A549 (cell line): ENCODE measurements around the gene TGOLN2. TPM values are rescaled to one million over a fixed set of nuclear protein-coding genes. Genes with fewer than 3 reads are reported as not detected.

Experiments used
- ATAC-seq, 2 experiments: fragments of 200-7000 bp in 1 of 2; fragments of >200 bp in 1 of 2; cut with Nextera tagmentation in 1 of 2; cut with Tn5 transposase in 1 of 2; 3 replicates each; pipeline versions ENCODE4 v1.8.0 to v1.9.1; 2018 to 2020; ENCODE audit warnings: mild to moderate bottlenecking in 1 of 2, moderate library complexity in 1 of 2
- CTCF ChIA-PET: fragments of 300-600 bp; sonication (Branson Sonifier 250); formaldehyde crosslinking; extraction: SDS; loops from one replicate; lab custom pipeline; 2021; ENCODE audit warnings: antibody characterized with exemption, inconsistent platforms; lab: Yijun Ruan, JAX
- POLR2A ChIA-PET: fragments of 350-600 bp; formaldehyde crosslinking; extraction: SDS; loops from one replicate; lab custom pipeline; 2021; ENCODE audit warnings: antibody characterized with exemption, inconsistent platforms; lab: Yijun Ruan, JAX
- DNase-seq, 2 experiments: peaks; one replicate each; pipeline versions ENCODE4 v3.0.0 to v3.0.0-alpha.2; 2011 to 2016; ENCODE audit warnings: low read depth in 1 of 2, low spot score in 1 of 2
- FAIRE-seq: peaks from 2 replicates; lab custom pipeline; 2011; peaks lifted over from hg19 to GRCh38; lab: Jason Lieb, UNC
- H3K27ac ChIP-seq, 2 experiments: fragments of >200 bp; sonication (Bioruptor Twin); formaldehyde crosslinking; 3 replicates each; pipeline ENCODE4 v1.5.1; 2016 to 2017
- H3K4me1 ChIP-seq: fragments of >200 bp; sonication (Bioruptor Twin); formaldehyde crosslinking; 3 replicates; pipeline ENCODE4 v1.6.1; 2016
- H3K4me2 ChIP-seq: fragments of >200 bp; sonication (Bioruptor Twin); formaldehyde crosslinking; 3 replicates; pipeline ENCODE4 v1.6.1; 2016
- H3K4me3 ChIP-seq: fragments of >200 bp; sonication (Bioruptor Twin); formaldehyde crosslinking; 3 replicates; pipeline ENCODE4 v1.5.1; 2016
- H3K9me3 ChIP-seq: fragments of >200 bp; sonication (Bioruptor Twin); formaldehyde crosslinking; 3 replicates; pipeline ENCODE4 v1.6.1; 2016
- BCL3 ChIP-seq: fragments of >200 bp; sonication (Bioruptor Twin); formaldehyde crosslinking; IDR thresholded peaks from 3 replicates; pipeline ENCODE4 v1.6.1; 2016
- CBX8 ChIP-seq: fragments of 200-600 bp; sonication (generic); IDR thresholded peaks from 2 replicates; pipeline ENCODE4 v1.6.1; 2016
- CHD2 ChIP-seq: fragments of 150-350 bp; IDR thresholded peaks from 2 replicates; pipeline ENCODE4 v1.6.1; 2014; ENCODE audit warnings: low read length; ENCODE audit not compliant: partially characterized antibody
- CHD4 ChIP-seq: fragments of 200-600 bp; sonication (generic); IDR thresholded peaks from 2 replicates; pipeline ENCODE4 v1.6.1; 2016; ENCODE audit warnings: antibody characterized with exemption, mild to moderate bottlenecking, borderline replicate concordance
- E2F6 ChIP-seq: IDR thresholded peaks from 2 replicates; pipeline ENCODE4 v1.6.1; 2012; ENCODE audit warnings: low read depth, borderline replicate concordance
- EP300 ChIP-seq, 2 experiments: fragments of >200 bp; sonication (Bioruptor Twin); formaldehyde crosslinking; IDR thresholded peaks; 2 replicates in 1 of 2; 3 replicates in 1 of 2; pipeline ENCODE4 v1.6.1; 2016 to 2017
- ESRRA ChIP-seq: fragments of 150-350 bp; IDR thresholded peaks from 2 replicates; pipeline ENCODE4 v1.6.1; 2014; ENCODE audit warnings: mild to moderate bottlenecking, low read length, borderline replicate concordance
- FOSB ChIP-seq: fragments of 250-450 bp; sonication (Bioruptor Pico); IDR thresholded peaks from 2 replicates; pipeline ENCODE4 v1.5.0; 2020; ENCODE audit warnings: mild to moderate bottlenecking, moderate library complexity
- FOSL2 ChIP-seq, 2 experiments: fragments of 450-650 bp in 1 of 2; fragments of >200 bp in 1 of 2; sonication (Bioruptor Twin) in 1 of 2; formaldehyde crosslinking; IDR thresholded peaks; 2 replicates each; pipeline versions ENCODE4 v1.5.0 to v1.6.1; 2016 to 2020; ENCODE audit warnings: mild to moderate bottlenecking in 1 of 2, moderate library complexity in 1 of 2
- HDAC2 ChIP-seq: fragments of 200-600 bp; sonication (generic); IDR thresholded peaks from 2 replicates; pipeline ENCODE4 v1.6.1; 2016
- HMGXB4 ChIP-seq: fragments of 250-450 bp; sonication (Bioruptor Pico); IDR thresholded peaks from 2 replicates; pipeline ENCODE4 v1.5.0; 2021; ENCODE audit warnings: mild to moderate bottlenecking, moderate library complexity, borderline replicate concordance
- HOXB5 ChIP-seq: fragments of 250-450 bp; sonication (Bioruptor Pico); IDR thresholded peaks from 2 replicates; pipeline ENCODE4 v1.5.0; 2020; ENCODE audit warnings: mild to moderate bottlenecking, moderate library complexity
- JUNB ChIP-seq: fragments of >200 bp; sonication (Bioruptor Twin); formaldehyde crosslinking; IDR thresholded peaks from 2 replicates; pipeline ENCODE4 v1.6.1; 2016
- MYC ChIP-seq: IDR thresholded peaks from 2 replicates; pipeline ENCODE4 v1.6.1; 2012; ENCODE audit warnings: mild to moderate bottlenecking, inconsistent platforms, low read length, improper control_type of control experiment, borderline replicate concordance
- RCOR1 ChIP-seq: fragments of 150-350 bp; IDR thresholded peaks from 2 replicates; pipeline ENCODE4 v1.6.1; 2014; ENCODE audit warnings: antibody characterized with exemption, low read length, low read depth
- SREBF2 ChIP-seq: fragments of 450-650 bp; IDR thresholded peaks from 2 replicates; pipeline ENCODE4 v1.6.1; 2014; ENCODE audit warnings: mild to moderate bottlenecking, moderate library complexity
- TP53 ChIP-seq: fragments of 250-450 bp; sonication (Bioruptor Pico); IDR thresholded peaks from 2 replicates; pipeline ENCODE4 v1.5.0; 2021; ENCODE audit warnings: mild to moderate bottlenecking, moderate library complexity
- USF2 ChIP-seq: fragments of 450-650 bp; IDR thresholded peaks from 2 replicates; pipeline ENCODE4 v1.6.1; 2014; ENCODE audit warnings: antibody characterized with exemption
- ZC3H11A ChIP-seq: fragments of 450-650 bp; IDR thresholded peaks from 2 replicates; pipeline ENCODE4 v1.6.1; 2014; ENCODE audit warnings: antibody characterized with exemption, mild to moderate bottlenecking
- WGBS: methylation state at CpG from one replicate; pipeline ENCODE4 v1.1.6; 2017; ENCODE audit errors: missing lambda C conversion rate; 5-methylcytosine and 5-hydroxymethylcytosine counted together
- polyA plus RNA-seq, 4 experiments: library from polyadenylated mRNA; depleted of rRNA in 3 of 4; stranded (reverse); fragments of >200 nt; fragmentation: RNase III in 1 of 4; extraction: RNeasy Plus Mini Kit Qiagen cat#74134 plus additional on column Dnase treatment in 1 of 4; gene quantifications; 2 replicates in 3 of 4; 3 replicates in 1 of 4; pipeline ENCODE4 v1.2.3, GENCODE V29; 2011 to 2017
- TF ChIP-seq, protein P1 (sequence below): fragments of 200-600 bp; sonication (generic); IDR thresholded peaks from 2 replicates; pipeline ENCODE4 v1.6.1; 2016; ENCODE audit warnings: antibody characterized with exemption, mild to moderate bottlenecking, moderate library complexity

The TGOLN2 gene
- polyA plus RNA-seq, 2 of the 4 experiments (the other 2 are of a cell fraction) = 97.1 to 177 TPM

DNA sequence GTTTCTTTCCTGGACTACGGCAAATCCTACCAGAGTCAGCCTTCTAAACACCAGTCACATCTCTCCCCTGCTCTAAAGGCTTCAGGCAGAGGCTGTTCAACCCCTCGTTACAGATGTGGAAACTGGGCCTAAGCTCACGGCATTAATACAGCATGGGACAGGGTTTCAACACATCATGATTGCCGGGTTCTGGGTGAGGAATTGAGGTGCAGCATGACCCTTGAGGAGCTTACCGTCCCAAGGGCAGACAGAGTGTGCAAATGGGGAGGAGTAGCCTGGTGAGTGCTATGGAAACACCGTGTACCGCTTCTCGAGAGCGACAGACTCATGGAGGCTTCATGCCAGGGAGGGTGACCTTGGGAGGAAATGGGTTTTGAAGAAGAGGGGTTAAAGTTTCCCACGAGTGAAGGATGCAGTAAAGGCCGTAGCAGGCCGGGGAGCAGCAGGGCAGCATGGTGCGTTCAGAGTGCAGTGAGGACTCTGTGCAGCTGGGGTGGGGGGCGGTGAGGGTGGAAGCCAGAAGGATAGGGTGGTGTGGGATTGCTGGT, 51.1 kb downstream of the TGOLN2 start (continued):
- TF ChIP-seq HMGXB4 (CRISPR knock-in tag) = no peak
- no peak for TF ChIP-seq CBX8
- TF ChIP-seq CHD4 = no peak
- TF ChIP-seq ESRRA = no peak
- TF ChIP-seq BCL3 = no peak
- no peak for TF ChIP-seq TP53 (CRISPR knock-in tag)
- TF ChIP-seq, all 56 proteins: peak for 0

- ATAC-seq = no peak
- H3K4me3 ChIP-seq = no peak overlapping the region
- CTCF ChIA-PET = interaction anchor here (2.2 to 9.4 kb wide), 5 partner anchors 9 to 209 kb away, joined by 8 to 111 read pairs (median 11); partner anchors contain the start of gene TCF7L1
- no peaks in the 10 kb centered on the region for H3K9me3 ChIP-seq
- no peak for DNase-seq
- peaks cover 13% of the 10 kb centered on the region for H3K4me1 ChIP-seq
- H3K4me2 ChIP-seq = no peak overlapping the region
- FAIRE-seq = no peak
- TF ChIP-seq CHD2 = no peak
- no peak for TF ChIP-seq USF2
- TF ChIP-seq ZC3H11A = no peak
- no peak for TF ChIP-seq E2F6
- TF ChIP-seq ESRRA = no peak
- TF ChIP-seq BCL3 = no peak
- TF ChIP-seq HMGXB4 (CRISPR knock-in tag) = no peak
- no peak for TF ChIP-seq FOSB (CRISPR knock-in tag)
- TF ChIP-seq RCOR1 = no peak
- no peak for TF ChIP-seq HDAC2
- no peak for TF ChIP-seq FOSL2 (IDR thresholded peaks at IDR 0.05)
- TF ChIP-seq FOSL2 (CRISPR knock-in tag; IDR thresholded peaks at IDR 0.05) = no peak
- TF ChIP-seq JUNB = no peak
- no peak for TF ChIP-seq CHD4
- TF ChIP-seq, protein P1, sequence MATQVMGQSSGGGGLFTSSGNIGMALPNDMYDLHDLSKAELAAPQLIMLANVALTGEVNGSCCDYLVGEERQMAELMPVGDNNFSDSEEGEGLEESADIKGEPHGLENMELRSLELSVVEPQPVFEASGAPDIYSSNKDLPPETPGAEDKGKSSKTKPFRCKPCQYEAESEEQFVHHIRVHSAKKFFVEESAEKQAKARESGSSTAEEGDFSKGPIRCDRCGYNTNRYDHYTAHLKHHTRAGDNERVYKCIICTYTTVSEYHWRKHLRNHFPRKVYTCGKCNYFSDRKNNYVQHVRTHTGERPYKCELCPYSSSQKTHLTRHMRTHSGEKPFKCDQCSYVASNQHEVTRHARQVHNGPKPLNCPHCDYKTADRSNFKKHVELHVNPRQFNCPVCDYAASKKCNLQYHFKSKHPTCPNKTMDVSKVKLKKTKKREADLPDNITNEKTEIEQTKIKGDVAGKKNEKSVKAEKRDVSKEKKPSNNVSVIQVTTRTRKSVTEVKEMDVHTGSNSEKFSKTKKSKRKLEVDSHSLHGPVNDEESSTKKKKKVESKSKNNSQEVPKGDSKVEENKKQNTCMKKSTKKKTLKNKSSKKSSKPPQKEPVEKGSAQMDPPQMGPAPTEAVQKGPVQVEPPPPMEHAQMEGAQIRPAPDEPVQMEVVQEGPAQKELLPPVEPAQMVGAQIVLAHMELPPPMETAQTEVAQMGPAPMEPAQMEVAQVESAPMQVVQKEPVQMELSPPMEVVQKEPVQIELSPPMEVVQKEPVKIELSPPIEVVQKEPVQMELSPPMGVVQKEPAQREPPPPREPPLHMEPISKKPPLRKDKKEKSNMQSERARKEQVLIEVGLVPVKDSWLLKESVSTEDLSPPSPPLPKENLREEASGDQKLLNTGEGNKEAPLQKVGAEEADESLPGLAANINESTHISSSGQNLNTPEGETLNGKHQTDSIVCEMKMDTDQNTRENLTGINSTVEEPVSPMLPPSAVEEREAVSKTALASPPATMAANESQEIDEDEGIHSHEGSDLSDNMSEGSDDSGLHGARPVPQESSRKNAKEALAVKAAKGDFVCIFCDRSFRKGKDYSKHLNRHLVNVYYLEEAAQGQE = no peak
- no peak for TF ChIP-seq SREBF2
- TF ChIP-seq EP300 (IDR thresholded peaks at IDR 0.05) = no peak
- no peak for TF ChIP-seq MYC
- no peak for TF ChIP-seq HOXB5
- POLR2A ChIA-PET = no interaction called here
- no peak overlapping the region for H3K27ac ChIP-seq
- WGBS = 88% methylated on average over 9 of the region's 9 CpGs
Measured at GRCh38 chr2:85275984-85276540, 51.7 kb downstream of the TGOLN2 start.
